Skeletal muscle cell (primary cell): ENCODE results near the gene RAPGEF6.
"Not testable (repeated sequence)": the region's sequence is repeated elsewhere in the genome, so short reads cannot be mapped to it uniquely, and the experiment has no call there.

ENCODE experiments used
- DNase-seq: peaks from one replicate; pipeline ENCODE4 v3.0.0-alpha.2; 2010; ENCODE audit warnings: low read depth
- H3K4me3 ChIP-seq: 2 replicates; pipeline ENCODE4 v1.5.1; 2011; ENCODE audit warnings: low read depth, mild to moderate bottlenecking, control low read depth, low read length, moderate library complexity

Gene RAPGEF6

GRCh38 chr5:131528682-131529081 lies 106.3 kb downstream of the RAPGEF6 start:
- no peak overlapping the region for H3K4me3 ChIP-seq
- no peak for DNase-seq

- H3K4me3 ChIP-seq = no peak overlapping the region
- DNase-seq = no peak
Measured at GRCh38 chr5:131525805-131526204, 109.2 kb downstream of the RAPGEF6 start.

- no peak overlapping the region for H3K4me3 ChIP-seq
- no peak for DNase-seq
Measured at GRCh38 chr5:131524431-131524830, 110.6 kb downstream of the RAPGEF6 start.

GRCh38 chr5:131523500-131524185 lies 111.4 kb downstream of the RAPGEF6 start:
- no peak for DNase-seq
- H3K4me3 ChIP-seq = no peak overlapping the region

- no peak for DNase-seq
- no peak overlapping the region for H3K4me3 ChIP-seq
Measured at GRCh38 chr5:131521252-131521651, 113.8 kb downstream of the RAPGEF6 start.

GRCh38 chr5:131515348-131515747 lies 119.7 kb downstream of the RAPGEF6 start:
- DNase-seq = no peak
- no peak overlapping the region for H3K4me3 ChIP-seq

- no peak overlapping the region for H3K4me3 ChIP-seq
- no peak for DNase-seq
Measured at GRCh38 chr5:131514316-131515283, 120.4 kb downstream of the RAPGEF6 start.

GRCh38 chr5:131513780-131514179 lies 121.2 kb downstream of the RAPGEF6 start:
- no peak for DNase-seq
- no peak overlapping the region for H3K4me3 ChIP-seq

GRCh38 chr5:131511934-131512333 lies 123.1 kb downstream of the RAPGEF6 start:
- no peak overlapping the region for H3K4me3 ChIP-seq
- DNase-seq = no peak

- no peak for DNase-seq
Measured at GRCh38 chr5:131509801-131510200, 125.2 kb downstream of the RAPGEF6 start.

GRCh38 chr5:131505237-131505908 lies 129.7 kb downstream of the RAPGEF6 start:
- no peak for DNase-seq
- no peak overlapping the region for H3K4me3 ChIP-seq

More at GRCh38 chr5:131509801-131510200, 125.2 kb downstream of the RAPGEF6 start:
- no peak overlapping the region for H3K4me3 ChIP-seq

- no peak overlapping the region for H3K4me3 ChIP-seq
- no peak for DNase-seq
Measured at GRCh38 chr5:131496400-131496713, 138.7 kb downstream of the RAPGEF6 start.

GRCh38 chr5:131495536-131496399 lies 139.3 kb downstream of the RAPGEF6 start:
- DNase-seq = no peak

GRCh38 chr5:131491749-131492148 lies 143.3 kb downstream of the RAPGEF6 start:
- no peak overlapping the region for H3K4me3 ChIP-seq
- DNase-seq = no peak

More at GRCh38 chr5:131495536-131496399, 139.3 kb downstream of the RAPGEF6 start:
- no peak overlapping the region for H3K4me3 ChIP-seq

- no peak for DNase-seq
- no peak overlapping the region for H3K4me3 ChIP-seq
Measured at GRCh38 chr5:131488463-131488862, 146.6 kb downstream of the RAPGEF6 start.

GRCh38 chr5:131487371-131487770 lies 147.7 kb downstream of the RAPGEF6 start:
- H3K4me3 ChIP-seq, DNase-seq: not testable (repeated sequence)

GRCh38 chr5:131482617-131483016 lies 152.4 kb downstream of the RAPGEF6 start:
- DNase-seq = no peak
- H3K4me3 ChIP-seq = no peak overlapping the region

GRCh38 chr5:131481569-131481968 lies 153.5 kb downstream of the RAPGEF6 start:
- no peak for DNase-seq
- no peak overlapping the region for H3K4me3 ChIP-seq

- no peak for DNase-seq
Measured at GRCh38 chr5:131475541-131475941, 159.5 kb downstream of the RAPGEF6 start.

More at GRCh38 chr5:131475541-131475941, 159.5 kb downstream of the RAPGEF6 start:
- H3K4me3 ChIP-seq = no peak overlapping the region
